Embryonic facial prominence (tissue), 1 donor: ENCODE results near the gene FMNL2.

Experiments
- DNase-seq: peaks from one replicate; pipeline ENCODE4 v3.0.0-alpha.2; 2016; ENCODE audit errors: extremely low spot score

The FMNL2 gene

GRCh38 chr2:152580714-152581113, 245.7 kb downstream of the FMNL2 start:
- no peak for DNase-seq

DNA sequence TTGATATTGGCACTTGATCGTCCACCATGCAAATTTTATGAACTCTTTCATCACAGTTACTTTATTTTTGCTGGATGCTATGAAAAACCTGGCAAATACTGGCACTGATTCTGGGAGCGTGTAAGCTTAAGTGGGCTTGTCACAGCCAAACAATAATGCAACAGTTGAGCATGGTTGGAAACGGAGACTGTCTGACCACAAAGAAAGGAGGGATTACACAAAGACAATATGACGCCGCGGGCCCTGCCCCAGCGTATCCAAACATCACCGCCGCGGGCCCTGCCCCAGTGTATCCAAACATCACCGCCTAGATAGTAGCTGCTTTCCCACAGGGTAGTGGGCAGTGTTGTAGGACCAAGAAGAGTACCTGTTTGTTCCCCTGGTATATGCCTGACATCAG, 246.4 kb downstream of the FMNL2 start:
- DNase-seq, result no peak

DNA sequence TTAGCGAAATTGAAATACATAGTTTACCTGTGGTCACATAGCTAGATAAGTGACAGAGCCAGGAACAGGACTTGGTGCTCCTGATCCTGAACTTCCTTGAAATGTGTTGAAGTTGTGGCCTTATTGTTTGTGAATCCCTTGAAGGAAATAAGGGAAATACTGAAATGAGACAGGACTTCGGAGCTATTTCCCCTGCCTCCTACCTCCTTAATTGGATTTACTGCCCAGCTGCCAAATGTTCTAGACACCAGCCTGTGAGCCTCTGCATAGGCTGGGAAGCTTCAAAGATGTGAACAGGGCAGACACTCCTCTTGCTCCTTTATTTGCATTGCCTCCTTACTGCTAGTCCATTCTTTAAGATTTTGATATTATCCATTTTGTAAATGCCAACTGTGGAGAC, 247.1 kb downstream of the FMNL2 start:
- DNase-seq, result no peak

GRCh38 chr2:152583512-152584229, 248.7 kb downstream of the FMNL2 start:
- DNase-seq, result no peak

DNA sequence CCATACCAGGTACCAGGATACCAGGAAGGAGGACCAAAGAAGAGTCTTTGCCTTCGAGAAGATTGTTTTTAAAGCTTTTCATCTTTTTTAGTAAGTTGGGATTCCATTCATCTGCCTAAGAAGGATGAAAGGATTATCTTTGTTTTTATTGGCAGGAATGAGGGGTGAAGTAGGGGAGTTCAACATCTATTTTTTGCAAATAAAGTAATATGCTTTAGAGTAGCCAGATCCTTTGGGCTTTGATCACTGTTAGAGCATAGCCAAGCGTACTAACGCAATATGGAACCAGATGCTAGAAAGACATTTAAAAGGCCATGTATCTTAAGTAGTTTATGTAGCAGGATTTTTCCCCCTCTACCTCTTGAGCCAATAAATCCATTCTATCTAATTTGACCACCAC, 249.3 kb downstream of the FMNL2 start:
- no peak for DNase-seq

DNA sequence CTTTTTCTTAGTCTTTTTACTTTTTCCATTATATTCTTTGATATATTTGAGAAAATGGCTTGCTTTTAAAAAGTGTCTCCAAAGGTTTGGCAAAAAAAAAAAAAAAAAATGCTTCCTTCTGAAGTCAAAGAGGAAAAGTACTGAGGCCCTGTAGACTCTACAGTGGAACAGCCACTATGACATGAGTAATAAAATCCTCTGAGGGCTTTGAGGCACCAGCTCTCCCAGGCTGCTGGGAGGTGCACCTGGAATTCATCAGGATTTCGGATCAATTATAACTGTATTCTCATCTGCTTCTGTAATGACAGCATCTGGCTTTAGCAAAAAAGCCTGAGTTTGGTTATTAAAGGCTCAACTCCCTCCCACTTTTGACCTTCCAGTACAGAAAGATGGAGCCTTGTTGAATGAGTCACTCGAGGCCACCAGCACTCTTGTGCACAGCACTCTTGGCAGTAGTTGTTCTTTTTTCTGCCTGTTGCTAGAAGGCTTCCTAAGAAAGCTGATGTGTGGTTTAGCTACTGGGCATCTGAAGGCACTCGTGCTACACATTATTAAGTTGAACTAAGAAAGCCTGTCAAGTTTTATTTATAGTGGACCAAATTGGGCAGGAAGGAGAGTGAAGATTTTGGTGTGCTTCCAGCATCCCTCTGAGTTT, 251.0 kb downstream of the FMNL2 start:
- no peak for DNase-seq

- no peak for DNase-seq
These were observed 252.4 kb downstream of the FMNL2 start for GRCh38 chr2:152587187-152587947.

DNA sequence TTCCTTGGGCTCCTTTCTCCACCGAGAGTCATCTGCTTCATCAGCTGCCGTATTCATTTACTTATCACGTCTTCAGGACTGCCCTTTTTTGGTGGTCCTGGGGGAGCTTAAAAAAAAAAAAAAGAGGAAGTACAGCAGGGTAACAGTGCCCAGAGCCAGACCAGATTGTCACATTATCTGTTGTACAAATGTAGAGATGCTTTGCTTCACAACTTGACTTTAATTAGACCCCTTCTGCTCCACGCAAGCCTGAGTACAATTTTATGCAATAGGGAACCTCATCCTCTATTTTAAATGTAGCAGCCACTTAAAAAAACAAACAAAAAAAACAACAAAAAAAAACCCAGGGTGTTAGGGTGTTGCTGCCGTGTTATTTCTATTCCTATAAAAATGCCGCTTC, 254.0 kb downstream of the FMNL2 start:
- no peak for DNase-seq

DNA sequence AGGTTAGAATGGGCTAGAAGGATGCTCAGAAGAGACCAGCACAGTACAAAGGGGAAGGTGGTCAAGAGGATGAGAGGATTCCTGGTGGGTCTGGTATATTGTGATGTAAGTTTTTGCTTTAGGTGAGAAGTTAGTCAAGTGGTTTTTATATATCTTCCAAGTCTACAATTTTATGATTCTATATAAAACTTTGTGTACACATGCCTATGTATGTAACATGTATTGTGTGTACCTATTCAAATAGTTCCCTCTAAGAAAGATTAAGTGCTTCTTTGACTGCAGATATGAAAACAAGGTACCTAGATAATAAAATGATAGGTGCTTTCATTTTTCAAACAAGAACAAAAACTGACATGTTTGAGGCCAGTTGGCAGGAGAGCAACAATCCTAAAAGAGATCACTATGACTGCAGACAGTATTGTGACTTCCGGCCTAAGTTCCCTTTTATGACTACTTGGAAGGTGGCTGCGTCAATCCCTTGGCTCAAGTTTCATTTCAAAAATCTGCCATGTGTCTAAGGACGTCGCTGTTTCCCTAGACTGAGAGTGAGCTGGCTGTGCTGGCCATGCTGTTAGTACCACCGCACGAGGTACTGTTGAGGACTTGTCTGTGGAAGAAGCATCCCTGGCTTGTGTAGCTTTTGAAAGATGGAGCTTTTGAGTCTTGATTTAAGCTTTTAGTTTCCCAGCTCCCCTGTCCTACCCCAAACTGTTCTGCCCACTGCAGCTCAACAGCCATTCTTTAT, 259.2 kb downstream of the FMNL2 start:
- no peak for DNase-seq

- DNase-seq, result peak; percentile 50
These were observed 259.8 kb downstream of the FMNL2 start for GRCh38 chr2:152594792-152595191.

DNA sequence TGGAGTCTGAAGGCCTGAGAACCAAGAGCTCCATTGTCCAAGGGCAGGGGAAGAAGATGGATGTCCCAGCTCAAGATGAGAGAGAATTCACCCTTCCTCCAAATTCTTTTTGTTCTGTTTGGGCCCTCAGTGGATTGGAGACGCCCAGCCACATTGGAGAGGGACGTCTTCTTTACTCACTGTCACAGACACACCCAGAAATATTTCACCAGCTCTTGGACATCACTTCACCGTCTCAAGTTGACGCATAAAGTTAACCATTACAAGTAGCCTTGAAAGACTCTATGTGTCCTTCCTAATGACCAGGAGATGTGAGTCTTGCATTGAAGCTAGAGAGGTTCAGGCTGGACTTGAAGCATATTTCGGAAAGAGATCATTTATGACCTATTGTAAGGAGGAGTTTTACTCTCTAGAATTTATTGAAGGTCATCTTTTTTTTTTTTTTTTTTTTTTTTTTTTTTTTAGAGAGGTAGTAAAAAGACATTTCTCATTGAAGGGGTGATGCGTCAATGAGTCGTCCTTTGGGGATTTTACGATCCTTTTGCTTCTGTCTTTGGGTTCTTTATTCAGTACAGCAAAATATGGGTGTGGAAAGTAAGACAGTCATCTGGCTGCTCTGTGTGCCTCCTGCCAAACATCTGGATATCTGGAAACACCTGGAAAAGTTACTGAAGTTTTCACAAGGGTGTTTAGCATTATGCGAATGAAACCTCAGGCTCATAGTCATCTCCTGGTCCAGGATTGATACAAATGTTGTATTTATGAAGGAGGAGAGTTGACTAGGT, 264.2 kb downstream of the FMNL2 start:
- DNase-seq, result no peak

DNA sequence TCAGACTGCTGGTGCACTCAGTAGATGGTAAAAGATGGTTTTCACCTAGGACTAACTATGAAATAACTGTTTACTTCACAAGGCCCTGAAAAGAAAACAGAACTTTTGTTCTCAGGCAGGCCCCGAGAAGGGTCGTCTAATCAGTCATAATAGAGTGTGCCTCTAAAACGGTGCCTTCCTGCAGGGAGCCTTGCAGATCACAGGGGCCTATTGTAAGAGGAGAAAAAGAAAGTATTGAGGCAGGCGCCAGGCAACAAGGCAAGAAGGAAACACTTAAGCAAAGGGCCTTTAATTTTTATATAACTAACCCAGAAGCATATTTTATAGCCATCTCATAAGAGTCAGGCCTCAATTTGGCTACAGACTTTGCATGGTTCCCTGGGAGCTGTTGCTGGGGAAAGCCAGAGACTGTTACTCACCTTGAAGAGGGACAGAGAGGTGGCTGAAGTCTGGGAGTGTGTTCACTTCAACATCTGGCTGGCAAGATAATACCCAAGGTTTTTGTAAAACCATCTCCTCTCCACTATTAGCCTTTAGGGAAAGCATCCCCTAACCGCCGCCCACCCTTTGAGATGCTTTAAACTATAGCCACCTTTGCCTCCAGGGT, 265.2 kb downstream of the FMNL2 start:
- no peak for DNase-seq

DNA sequence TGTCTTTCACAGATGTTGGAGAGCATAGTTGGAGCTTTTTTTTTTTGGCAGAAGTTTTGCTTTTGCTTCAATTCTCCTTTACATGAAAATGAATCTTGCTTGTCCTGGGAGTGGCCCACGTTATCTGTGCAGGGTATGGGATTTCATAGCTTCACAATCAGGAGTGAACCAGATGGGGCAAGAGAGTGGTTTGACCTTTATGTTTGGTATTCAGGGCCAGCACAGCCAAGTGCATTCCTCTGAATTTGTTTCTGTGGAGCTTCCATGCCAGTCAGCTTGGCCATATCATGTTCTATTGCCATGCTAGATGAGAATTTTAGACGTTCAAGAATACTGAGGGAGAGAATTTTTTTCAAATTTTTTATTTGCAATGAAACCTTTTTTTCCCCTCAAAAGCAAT, 265.7 kb downstream of the FMNL2 start:
- DNase-seq, result no peak

- DNase-seq, result no peak
These were observed 267.8 kb downstream of the FMNL2 start for GRCh38 chr2:152602750-152603149.

DNA sequence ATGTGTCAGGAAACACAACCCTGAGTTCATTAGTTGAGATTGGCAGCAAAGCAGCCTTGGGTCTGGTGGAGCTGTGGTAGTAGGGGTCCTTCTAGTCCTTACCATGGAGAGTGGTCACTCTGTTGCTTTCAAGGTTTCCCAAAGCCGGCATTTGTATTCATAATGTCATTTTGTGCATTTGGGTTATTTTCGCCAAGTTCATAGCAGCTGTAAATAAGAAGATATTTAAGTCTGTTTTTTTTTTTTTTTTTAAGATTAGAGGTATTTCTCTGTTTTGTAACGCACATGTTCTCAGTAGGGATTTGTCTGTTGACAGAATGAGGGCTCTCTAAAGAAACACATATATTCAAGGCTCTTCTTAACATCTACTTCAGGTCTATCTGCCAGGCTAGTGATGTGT, 268.2 kb downstream of the FMNL2 start:
- no peak for DNase-seq

DNA sequence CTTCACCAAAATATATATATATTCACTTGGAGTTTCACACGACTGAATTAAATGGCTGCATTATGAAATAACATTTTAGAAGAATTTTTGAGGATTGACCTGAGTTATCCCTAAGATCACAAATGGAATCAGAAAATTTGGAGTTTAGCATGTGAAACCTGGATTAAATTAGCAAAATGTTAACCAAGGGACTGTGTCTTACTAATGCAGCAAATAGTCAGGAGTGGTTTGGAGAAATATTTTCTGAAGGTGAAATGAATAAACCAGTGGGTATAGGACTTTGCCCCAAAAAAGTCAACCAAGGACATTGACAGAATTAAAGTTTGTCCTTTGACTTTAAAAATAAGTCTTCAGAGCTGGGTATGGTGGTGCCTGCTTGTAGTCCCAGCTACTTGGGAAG, 271.1 kb downstream of the FMNL2 start:
- DNase-seq, result no peak

DNA sequence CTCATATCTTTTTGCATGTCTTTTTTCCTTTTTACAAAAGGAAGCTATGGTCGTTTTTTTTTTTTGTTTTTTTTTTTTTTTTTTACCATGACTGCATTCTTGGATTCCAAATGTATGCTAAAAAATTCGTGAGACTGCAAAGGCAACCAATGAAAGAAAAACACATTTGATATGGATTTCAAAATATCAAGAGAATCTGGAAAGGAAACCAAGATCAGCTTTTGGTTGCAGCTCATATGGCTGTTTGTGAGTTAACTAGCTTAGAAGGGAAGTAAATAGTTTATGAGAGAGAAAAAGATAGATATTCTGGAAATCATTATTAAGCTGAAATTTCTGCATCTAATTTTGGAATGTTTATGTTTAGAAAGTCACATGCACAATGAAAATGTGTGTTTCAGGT, 272.0 kb downstream of the FMNL2 start:
- no peak for DNase-seq

- no peak for DNase-seq
These were observed 272.9 kb downstream of the FMNL2 start for GRCh38 chr2:152607793-152608300.

DNA sequence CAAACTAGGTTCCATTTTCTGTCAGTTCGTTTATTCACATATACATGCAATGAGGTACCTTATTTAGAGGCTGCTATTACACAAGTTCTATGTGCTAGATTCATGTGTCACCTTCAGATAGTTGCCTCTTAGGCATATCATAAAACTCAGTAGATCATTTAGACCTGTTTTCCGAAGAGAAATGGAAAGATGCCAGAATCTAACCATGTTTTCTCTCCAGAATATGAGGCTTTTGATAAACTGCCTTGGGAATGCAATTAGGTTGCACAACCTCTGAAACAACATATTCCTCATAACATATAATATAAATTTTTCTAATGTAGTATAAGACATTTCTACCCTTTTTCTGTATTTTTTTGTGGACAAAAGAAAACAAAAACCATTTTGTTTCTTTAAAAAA, 274.2 kb downstream of the FMNL2 start:
- DNase-seq, result no peak

GRCh38 chr2:152609699-152610098, 274.7 kb downstream of the FMNL2 start:
- DNase-seq, result no peak
